Ovary (tissue), 3 donors: ENCODE results near the gene TUNAR.

Source experiments
- CTCF ChIP-seq, 3 donors: fragments of 450-650 bp in 2 of 3; fragments of 200-600 bp in 1 of 3; IDR thresholded peaks; one replicate each; pipeline versions ENCODE4 v1.5.1 to v1.8.0; 2016 to 2022; ENCODE audit warnings: antibody characterized with exemption in 3 of 3, mild to moderate bottlenecking in 1 of 3
- POLR2A ChIP-seq: fragments of 450-650 bp; IDR thresholded peaks from one replicate; pipeline ENCODE4 v1.6.1; 2017; ENCODE audit warnings: antibody characterized with exemption, mild to moderate bottlenecking, moderate library complexity
- donor health status: DM: no; HTN: no; CAD: no.

- TF ChIP-seq CTCF (IDR thresholded peaks at IDR 0.05) (no peak), POLR2A (no peak)
These were observed 9.2 kb downstream of the TUNAR start for GRCh38 chr14:95885866-95886265.
